GM21528 (cell line): Measurements from ENCODE around the gene SFT2D2.
"Not testable (repeated sequence)": the region's sequence is repeated elsewhere in the genome, so short reads cannot be mapped to it uniquely, and the experiment has no call there.

Source experiments
- ATAC-seq: cut with Tn5 transposase; IDR thresholded peaks from one replicate; pipeline ENCODE4 v1.9.1; 2021; ENCODE audit warnings: mild to moderate bottlenecking, moderate library complexity; ENCODE audit not compliant: unreplicated experiment, low FRiP score

The SFT2D2 gene

GRCh38 chr1:168225476-168226190, at the start of gene SFT2D2:
Gene SFT2D2, plus strand, starts transcription at chr1:168226004. Its CDS starts 76 bp downstream, at chr1:168226080.
- ATAC-seq, result peak; percentile 82

GRCh38 chr1:168178227-168178637, 47.6 kb upstream of the SFT2D2 start:
- ATAC-seq, result no peak

GRCh38 chr1:168178638-168179437, 47.0 kb upstream of the SFT2D2 start, which contains the start of gene TIPRL:
Gene TIPRL, plus strand, starts transcription at chr1:168178962. Its CDS starts 116 bp downstream, at chr1:168179078.
- ATAC-seq, result peak; percentile 89

- no peak for ATAC-seq
Observed at GRCh38 chr1:168179438-168180147, 46.2 kb upstream of the SFT2D2 start.

- ATAC-seq, result no peak
Observed at GRCh38 chr1:168180148-168180524, 45.7 kb upstream of the SFT2D2 start.

GRCh38 chr1:168181063-168181720, 44.6 kb upstream of the SFT2D2 start:
- ATAC-seq, result not testable (repeated sequence)

GRCh38 chr1:168187177-168187576, 38.6 kb upstream of the SFT2D2 start:
- ATAC-seq, result no peak

- ATAC-seq, result no peak
Observed at GRCh38 chr1:168190403-168190802, 35.4 kb upstream of the SFT2D2 start.

GRCh38 chr1:168195199-168196135, 30.3 kb upstream of the SFT2D2 start:
- no peak for ATAC-seq

- ATAC-seq, result no peak
Observed at GRCh38 chr1:168199056-168199455, 26.7 kb upstream of the SFT2D2 start.

GRCh38 chr1:168202941-168203654, 22.7 kb upstream of the SFT2D2 start:
- no peak for ATAC-seq

GRCh38 chr1:168206111-168206510, 19.7 kb upstream of the SFT2D2 start:
- no peak for ATAC-seq

- not testable (repeated sequence) for ATAC-seq
Observed at GRCh38 chr1:168207673-168208072, 18.1 kb upstream of the SFT2D2 start.

GRCh38 chr1:168210312-168210711, 15.5 kb upstream of the SFT2D2 start:
- ATAC-seq, result no peak

- no peak for ATAC-seq
Observed at GRCh38 chr1:168213349-168213748, 12.5 kb upstream of the SFT2D2 start.

- ATAC-seq, result no peak
Observed at GRCh38 chr1:168216171-168216570, 9.6 kb upstream of the SFT2D2 start.

GRCh38 chr1:168217664-168218063, 8.1 kb upstream of the SFT2D2 start:
- no peak for ATAC-seq

- ATAC-seq, result no peak
Observed at GRCh38 chr1:168218658-168219057, 7.1 kb upstream of the SFT2D2 start.

GRCh38 chr1:168220470-168220871, 5.3 kb upstream of the SFT2D2 start:
- ATAC-seq, result no peak
